HepG2 (cell line): ENCODE results near the gene CYP2U1. TPM values are rescaled to one million over a fixed set of nuclear protein-coding genes. Genes with fewer than 3 reads are reported as not detected.

Source experiments
- ATRX ChIP-seq: sonication (generic); formaldehyde crosslinking; IDR thresholded peaks from 2 replicates; pipeline ENCODE4 v1.4.0; 2020; ENCODE audit warnings: missing genetic modification reagents, borderline replicate concordance
- FOXA1 ChIP-seq, 2 experiments: fragments of 450-650 bp in 1 of 2; sonication (generic) in 1 of 2; formaldehyde crosslinking in 1 of 2; IDR thresholded peaks; 2 replicates each; pipeline versions ENCODE4 v1.4.0 to v1.6.1; 2016 to 2020; ENCODE audit warnings: missing genetic modification reagents in 1 of 2
- HNRNPH1 ChIP-seq: fragments of 200-400 bp; formaldehyde crosslinking; optimal IDR thresholded peaks from 2 replicates; pipeline ENCODE3; 2017; ENCODE audit warnings: mild to moderate bottlenecking, low read depth, low read length
- MXD3 ChIP-seq: IDR thresholded peaks from 2 replicates; pipeline ENCODE4 v1.6.1; 2016; ENCODE audit warnings: mild to moderate bottlenecking, missing biosample characterization, missing genetic modification reagents
- PAX8 ChIP-seq: sonication (generic); formaldehyde crosslinking; IDR thresholded peaks from 2 replicates; pipeline ENCODE4 v1.8.0; 2022; ENCODE audit warnings: mild to moderate bottlenecking, missing genetic modification reagents, borderline replicate concordance
- RELA ChIP-seq: sonication (generic); formaldehyde crosslinking; IDR thresholded peaks from 2 replicates; pipeline ENCODE4 v1.4.0; 2020; ENCODE audit warnings: missing genetic modification reagents
- SALL1 ChIP-seq: sonication (generic); formaldehyde crosslinking; IDR thresholded peaks from 2 replicates; pipeline ENCODE4 v1.8.0; 2022; ENCODE audit warnings: mild to moderate bottlenecking, missing genetic modification reagents
- SRY ChIP-seq: sonication (generic); formaldehyde crosslinking; IDR thresholded peaks from 2 replicates; pipeline ENCODE4 v1.8.0; 2022; ENCODE audit warnings: mild to moderate bottlenecking, missing genetic modification reagents
- TBP ChIP-seq: sonication (generic); formaldehyde crosslinking; IDR thresholded peaks from 2 replicates; pipeline ENCODE4 v1.5.0; 2020; ENCODE audit warnings: missing genetic modification reagents
- THAP11 ChIP-seq: IDR thresholded peaks from 2 replicates; pipeline ENCODE4 v1.6.1; 2016; ENCODE audit warnings: missing biosample characterization, missing genetic modification reagents
- WIZ ChIP-seq: sonication (generic); formaldehyde crosslinking; IDR thresholded peaks from 2 replicates; pipeline ENCODE4 v1.5.1; 2020; ENCODE audit warnings: mild to moderate bottlenecking, missing genetic modification reagents
- ZNF512 ChIP-seq: sonication (generic); formaldehyde crosslinking; IDR thresholded peaks from 2 replicates; pipeline ENCODE4 v1.4.0; 2020; ENCODE audit warnings: mild to moderate bottlenecking, missing genetic modification reagents
- ZNF562 ChIP-seq: sonication (generic); formaldehyde crosslinking; IDR thresholded peaks from 2 replicates; pipeline ENCODE4 v1.8.0; 2022; ENCODE audit warnings: missing genetic modification reagents, borderline replicate concordance
- ZNF644 ChIP-seq: IDR thresholded peaks from 2 replicates; pipeline ENCODE4 v1.6.1; 2016; ENCODE audit warnings: low read depth
- ZNF781 ChIP-seq: sonication (generic); formaldehyde crosslinking; IDR thresholded peaks from 2 replicates; pipeline ENCODE4 v1.5.1; 2020; ENCODE audit warnings: borderline replicate concordance, mild to moderate bottlenecking, missing genetic modification reagents; ENCODE audit errors: not compliant biosample characterization
- ZSCAN20 ChIP-seq: sonication (generic); formaldehyde crosslinking; IDR thresholded peaks from 2 replicates; pipeline ENCODE4 v1.4.0; 2020; ENCODE audit warnings: missing genetic modification reagents, mild to moderate bottlenecking, borderline replicate concordance
- ZSCAN5A ChIP-seq: sonication (generic); formaldehyde crosslinking; IDR thresholded peaks from 2 replicates; pipeline ENCODE4 v1.8.0; 2022; ENCODE audit warnings: mild to moderate bottlenecking, missing genetic modification reagents, borderline replicate concordance
- polyA plus RNA-seq, 8 experiments: library from polyadenylated mRNA; depleted of rRNA in 3 of 8; stranded (reverse) in 7 of 8; unstranded in 1 of 8; fragments of >200 nt; fragmentation: Illumina TruSeq in 4 of 8; extraction: Trizol in 4 of 8; gene quantifications; 2 replicates each; pipeline versions ENCODE4 v1.2.1 to v1.2.3, GENCODE V29; 2011 to 2016; ENCODE audit warnings: low read depth in 4 of 8, missing spikeins in 1 of 8, mixed read lengths in 1 of 8; ENCODE audit not compliant: insufficient read depth in 1 of 8
- total RNA-seq, 5 experiments: library from RNA; depleted of rRNA; stranded (reverse); fragments of >200 nt; fragmentation: Illumina TruSeq; extraction: Trizol; gene quantifications; 2 replicates each; pipeline ENCODE4 v1.2.3, GENCODE V29; 2016; ENCODE audit warnings: low read depth in 1 of 5
- TF ChIP-seq, protein P1 (sequence below): sonication (generic); formaldehyde crosslinking; IDR thresholded peaks from 2 replicates; pipeline ENCODE4 v1.5.0; 2020; ENCODE audit warnings: missing genetic modification reagents, mild to moderate bottlenecking, borderline replicate concordance
- TF ChIP-seq, protein P2 (sequence below): sonication (generic); formaldehyde crosslinking; IDR thresholded peaks from 2 replicates; pipeline ENCODE4 v1.4.0; 2020; ENCODE audit warnings: low read depth, mild to moderate bottlenecking, missing genetic modification reagents
- TF ChIP-seq, protein P3 (sequence below): sonication (generic); formaldehyde crosslinking; IDR thresholded peaks from 2 replicates; pipeline ENCODE4 v1.4.0; 2020; ENCODE audit warnings: low read depth, missing genetic modification reagents

Gene CYP2U1
- total and polyA plus RNA-seq, 2 of the 13 experiments (the other 11 are each of a cell fraction or from before 2014, with no cell fraction given): 1.4 to 3.4 TPM

- TF ChIP-seq ZSCAN20 (CRISPR knock-in tag): no peak
- TF ChIP-seq, protein P1, sequence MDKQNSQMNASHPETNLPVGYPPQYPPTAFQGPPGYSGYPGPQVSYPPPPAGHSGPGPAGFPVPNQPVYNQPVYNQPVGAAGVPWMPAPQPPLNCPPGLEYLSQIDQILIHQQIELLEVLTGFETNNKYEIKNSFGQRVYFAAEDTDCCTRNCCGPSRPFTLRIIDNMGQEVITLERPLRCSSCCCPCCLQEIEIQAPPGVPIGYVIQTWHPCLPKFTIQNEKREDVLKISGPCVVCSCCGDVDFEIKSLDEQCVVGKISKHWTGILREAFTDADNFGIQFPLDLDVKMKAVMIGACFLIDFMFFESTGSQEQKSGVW (CRISPR knock-in tag): no peak
- 0 out of 2 replicates have a peak, but pooled peaks have one; percentile 62 for TF ChIP-seq SRY (CRISPR knock-in tag)
- TF ChIP-seq HNRNPH1: no peak
- TF ChIP-seq, protein P2, sequence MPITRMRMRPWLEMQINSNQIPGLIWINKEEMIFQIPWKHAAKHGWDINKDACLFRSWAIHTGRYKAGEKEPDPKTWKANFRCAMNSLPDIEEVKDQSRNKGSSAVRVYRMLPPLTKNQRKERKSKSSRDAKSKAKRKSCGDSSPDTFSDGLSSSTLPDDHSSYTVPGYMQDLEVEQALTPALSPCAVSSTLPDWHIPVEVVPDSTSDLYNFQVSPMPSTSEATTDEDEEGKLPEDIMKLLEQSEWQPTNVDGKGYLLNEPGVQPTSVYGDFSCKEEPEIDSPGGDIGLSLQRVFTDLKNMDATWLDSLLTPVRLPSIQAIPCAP: no peak
- TF ChIP-seq MXD3 (CRISPR knock-in tag): peak; percentile 82; the same call in 1 of the 2 replicates
- TF ChIP-seq ZSCAN5A (CRISPR knock-in tag): peak; percentile 76; the same call in 1 of the 2 replicates
- no peak for TF ChIP-seq ZNF562 (CRISPR knock-in tag)
- TF ChIP-seq, protein P3, sequence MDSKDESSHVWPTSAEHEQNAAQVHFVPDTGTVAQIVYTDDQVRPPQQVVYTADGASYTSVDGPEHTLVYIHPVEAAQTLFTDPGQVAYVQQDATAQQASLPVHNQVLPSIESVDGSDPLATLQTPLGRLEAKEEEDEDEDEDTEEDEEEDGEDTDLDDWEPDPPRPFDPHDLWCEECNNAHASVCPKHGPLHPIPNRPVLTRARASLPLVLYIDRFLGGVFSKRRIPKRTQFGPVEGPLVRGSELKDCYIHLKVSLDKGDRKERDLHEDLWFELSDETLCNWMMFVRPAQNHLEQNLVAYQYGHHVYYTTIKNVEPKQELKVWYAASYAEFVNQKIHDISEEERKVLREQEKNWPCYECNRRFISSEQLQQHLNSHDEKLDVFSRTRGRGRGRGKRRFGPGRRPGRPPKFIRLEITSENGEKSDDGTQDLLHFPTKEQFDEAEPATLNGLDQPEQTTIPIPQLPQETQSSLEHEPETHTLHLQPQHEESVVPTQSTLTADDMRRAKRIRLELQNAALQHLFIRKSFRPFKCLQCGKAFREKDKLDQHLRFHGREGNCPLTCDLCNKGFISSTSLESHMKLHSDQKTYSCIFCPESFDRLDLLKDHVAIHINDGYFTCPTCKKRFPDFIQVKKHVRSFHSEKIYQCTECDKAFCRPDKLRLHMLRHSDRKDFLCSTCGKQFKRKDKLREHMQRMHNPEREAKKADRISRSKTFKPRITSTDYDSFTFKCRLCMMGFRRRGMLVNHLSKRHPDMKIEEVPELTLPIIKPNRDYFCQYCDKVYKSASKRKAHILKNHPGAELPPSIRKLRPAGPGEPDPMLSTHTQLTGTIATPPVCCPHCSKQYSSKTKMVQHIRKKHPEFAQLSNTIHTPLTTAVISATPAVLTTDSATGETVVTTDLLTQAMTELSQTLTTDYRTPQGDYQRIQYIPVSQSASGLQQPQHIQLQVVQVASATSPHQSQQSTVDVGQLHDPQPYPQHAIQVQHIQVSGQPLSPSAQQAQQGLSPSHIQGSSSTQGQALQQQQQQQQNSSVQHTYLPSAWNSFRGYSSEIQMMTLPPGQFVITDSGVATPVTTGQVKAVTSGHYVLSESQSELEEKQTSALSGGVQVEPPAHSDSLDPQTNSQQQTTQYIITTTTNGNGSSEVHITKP (CRISPR knock-in tag): no peak
- TF ChIP-seq WIZ: no peak
- no peak for TF ChIP-seq TBP (CRISPR knock-in tag)
- TF ChIP-seq ZNF781 (CRISPR knock-in tag): no peak
- no peak for TF ChIP-seq RELA (CRISPR knock-in tag)
- no peak for TF ChIP-seq ZNF512 (CRISPR knock-in tag)
- TF ChIP-seq PAX8 (CRISPR knock-in tag): no peak
- TF ChIP-seq SALL1 (CRISPR knock-in tag): peak; percentile 74
- TF ChIP-seq ZNF644 (CRISPR knock-in tag): no peak
- no peak for TF ChIP-seq ATRX (CRISPR knock-in tag)
- TF ChIP-seq THAP11 (CRISPR knock-in tag): peak; percentile 48
- TF ChIP-seq FOXA1 (IDR thresholded peaks at IDR 0.05): no peak
- TF ChIP-seq FOXA1 (CRISPR knock-in tag; IDR thresholded peaks at IDR 0.05): no peak
Observed at GRCh38 chr4:107989537-107990386, 58.4 kb downstream of the CYP2U1 start, which contains the start of gene HADH (continued).
